IMR-90 (cell line): ENCODE measurements around the gene SOX6. TPM values are rescaled to one million over a fixed set of nuclear protein-coding genes. Genes with fewer than 3 reads are reported as not detected.

Source experiments
- ATAC-seq: fragments of 200-7000 bp; cut with Tn5 transposase; 2 replicates; pipeline ENCODE4 v1.9.1; 2020; ENCODE audit warnings: low read depth, mild to moderate bottlenecking, moderate library complexity
- BruUV-seq: library from RNA; stranded (reverse); fragments of 400-500 nt; replicated peaks from 2 replicates; lab custom pipeline; 2021; lab: Mats Ljungman, UMichigan
- CTCF ChIA-PET: fragments of 300-600 bp; formaldehyde crosslinking; extraction: SDS; loops from one replicate; lab custom pipeline; 2021; ENCODE audit warnings: antibody characterized with exemption; lab: Yijun Ruan, JAX
- POLR2A ChIA-PET: fragments of 300-600 bp; sonication (Branson Sonifier 250); formaldehyde crosslinking; loops from one replicate; lab custom pipeline; 2022; ENCODE audit warnings: antibody characterized with exemption; ENCODE audit not compliant: unreplicated experiment; lab: Charles Lee
- DNase-seq: peaks from one replicate; pipeline ENCODE4 v3.0.0; 2013
- H2AFZ ChIP-seq: replicated peaks from 2 replicates; pipeline ENCODE3; 2013; ENCODE audit warnings: low read length, mild to moderate bottlenecking; ENCODE audit not compliant: poor library complexity
- H2AK5ac ChIP-seq: 2 replicates; pipeline ENCODE4 v1.6.1; 2013; ENCODE audit warnings: low read depth, low read length, inconsistent platforms
- H2AK9ac ChIP-seq: replicated peaks from 2 replicates; pipeline ENCODE3; 2013; ENCODE audit warnings: mild to moderate bottlenecking, low read depth, low read length, moderate library complexity; ENCODE audit not compliant: poor library complexity
- H2BK120ac ChIP-seq: 2 replicates; pipeline ENCODE4 v1.6.1; 2013; ENCODE audit warnings: low read depth, low read length, inconsistent platforms
- H2BK15ac ChIP-seq: 3 replicates; pipeline ENCODE4 v1.6.1; 2013; ENCODE audit warnings: low read depth, low read length, inconsistent platforms
- H2BK20ac ChIP-seq: 2 replicates; pipeline ENCODE4 v1.6.1; 2013; ENCODE audit warnings: low read depth, mild to moderate bottlenecking, inconsistent platforms, low read length, moderate library complexity
- H2BK5ac ChIP-seq: 2 replicates; pipeline ENCODE4 v1.6.1; 2013; ENCODE audit warnings: mild to moderate bottlenecking, low read depth, low read length, inconsistent platforms; ENCODE audit not compliant: poor library complexity, severe bottlenecking
- H3K14ac ChIP-seq: replicated peaks from 2 replicates; pipeline ENCODE4 v1.6.1; 2013; ENCODE audit warnings: low read depth, low read length, inconsistent platforms
- H3K18ac ChIP-seq: 2 replicates; pipeline ENCODE4 v1.6.1; 2013; ENCODE audit warnings: low read depth, low read length, control low read depth
- H3K23ac ChIP-seq: 2 replicates; pipeline ENCODE4 v1.6.1; 2013; ENCODE audit warnings: low read depth, low read length, inconsistent platforms
- H3K27ac ChIP-seq: 2 replicates; pipeline ENCODE4 v1.5.1; 2013; ENCODE audit warnings: mild to moderate bottlenecking, control low read depth, low read length; ENCODE audit not compliant: insufficient read depth
- H3K27me3 ChIP-seq: 2 replicates; pipeline ENCODE4 v1.6.1; 2013; ENCODE audit warnings: low read length; ENCODE audit not compliant: control insufficient read depth, insufficient read depth
- H3K36me3 ChIP-seq: 2 replicates; pipeline ENCODE4 v1.6.1; 2013; ENCODE audit warnings: low read length, mixed read lengths; ENCODE audit not compliant: control insufficient read depth, insufficient read depth
- H3K4ac ChIP-seq: 2 replicates; pipeline ENCODE4 v1.6.1; 2013; ENCODE audit warnings: low read depth, low read length, inconsistent platforms
- H3K4me1 ChIP-seq: 2 replicates; pipeline ENCODE4 v1.6.1; 2013; ENCODE audit warnings: low read length, mixed read lengths; ENCODE audit not compliant: control insufficient read depth, insufficient read depth
- H3K4me2 ChIP-seq: 2 replicates; pipeline ENCODE4 v1.6.1; 2013; ENCODE audit warnings: low read depth, mild to moderate bottlenecking, control low read depth, low read length, moderate library complexity
- H3K4me3 ChIP-seq: 2 replicates; pipeline ENCODE4 v1.5.1; 2013; ENCODE audit warnings: low read depth, mild to moderate bottlenecking, control low read depth, low read length, moderate library complexity; ENCODE audit not compliant: insufficient read depth
- H3K56ac ChIP-seq: 2 replicates; pipeline ENCODE4 v1.6.1; 2013; ENCODE audit warnings: low read length, inconsistent platforms; ENCODE audit not compliant: insufficient read depth; ENCODE audit errors: extremely low read depth
- H3K79me1 ChIP-seq, 2 experiments: 2 replicates each; pipeline ENCODE4 v1.6.1; 2013; ENCODE audit warnings: low read length in 2 of 2, inconsistent platforms in 1 of 2, low read depth in 1 of 2
- H3K9ac ChIP-seq: 2 replicates; pipeline ENCODE4 v1.6.1; 2013; ENCODE audit warnings: low read depth, low read length, control low read depth
- H3K9me1 ChIP-seq: 2 replicates; pipeline ENCODE4 v1.6.1; 2013; ENCODE audit warnings: low read length, inconsistent platforms; ENCODE audit not compliant: insufficient read depth
- H3K9me3 ChIP-seq: 2 replicates; pipeline ENCODE4 v1.6.1; 2013; ENCODE audit warnings: low read length; ENCODE audit not compliant: control insufficient read depth, insufficient read depth
- H4K20me1 ChIP-seq: 2 replicates; pipeline ENCODE4 v1.6.1; 2013; ENCODE audit warnings: low read length, inconsistent platforms; ENCODE audit not compliant: insufficient read depth
- H4K5ac ChIP-seq: 2 replicates; pipeline ENCODE4 v1.6.1; 2013; ENCODE audit warnings: mild to moderate bottlenecking, low read depth, low read length, control low read depth
- H4K8ac ChIP-seq, 2 experiments: 2 replicates each; pipeline ENCODE4 v1.6.1; 2013; ENCODE audit warnings: low read depth in 2 of 2, low read length in 2 of 2, control low read depth in 1 of 2, inconsistent platforms in 1 of 2
- H4K91ac ChIP-seq: 2 replicates; pipeline ENCODE4 v1.6.1; 2013; ENCODE audit warnings: low read depth, low read length, inconsistent platforms; ENCODE audit not compliant: insufficient read depth
- CEBPB ChIP-seq: IDR thresholded peaks from 2 replicates; pipeline ENCODE4 v1.6.1; 2012; ENCODE audit warnings: low read depth, low read length, improper control_type of control experiment
- FOS ChIP-seq: fragments of 150-350 bp; IDR thresholded peaks from 2 replicates; pipeline ENCODE4 v1.6.1; 2016; ENCODE audit warnings: low read depth, low read length
- MAFK ChIP-seq: IDR thresholded peaks from 2 replicates; pipeline ENCODE4 v1.6.1; 2012; ENCODE audit warnings: low read depth, low read length, improper control_type of control experiment
- MXI1 ChIP-seq: IDR thresholded peaks from 2 replicates; pipeline ENCODE4 v1.6.1; 2012; ENCODE audit warnings: low read depth, mild to moderate bottlenecking, low read length, moderate library complexity, borderline replicate concordance
- NFE2L2 ChIP-seq: fragments of 150-350 bp; IDR thresholded peaks from 2 replicates; pipeline ENCODE4 v1.6.1; 2016; ENCODE audit warnings: low read depth, mild to moderate bottlenecking, low read length
- POLR2A ChIP-seq: IDR thresholded peaks from 2 replicates; pipeline ENCODE4 v1.6.1; 2012; ENCODE audit warnings: mild to moderate bottlenecking, low read depth, low read length
- RAD21 ChIP-seq: IDR thresholded peaks from 2 replicates; pipeline ENCODE4 v1.6.1; 2012; ENCODE audit warnings: low read length, improper control_type of control experiment
- RCOR1 ChIP-seq: IDR thresholded peaks from 2 replicates; pipeline ENCODE4 v1.6.1; 2012; ENCODE audit warnings: mild to moderate bottlenecking, low read length, improper control_type of control experiment; ENCODE audit not compliant: insufficient replicate concordance
- RFX5 ChIP-seq: IDR thresholded peaks from 2 replicates; pipeline ENCODE4 v1.8.0; 2012; ENCODE audit warnings: low read depth, mild to moderate bottlenecking, low read length, moderate library complexity
- SMC3 ChIP-seq: fragments of 150-350 bp; IDR thresholded peaks from 2 replicates; pipeline ENCODE4 v1.6.1; 2016; ENCODE audit warnings: low read depth, mild to moderate bottlenecking, antibody characterized with exemption, low read length, moderate library complexity
- WGBS, 2 experiments: methylation state at CpG; one replicate each; pipeline versions ENCODE4 v1.1.5 to v1.1.7; 2013; ENCODE audit warnings: missing lambda C conversion rate in 2 of 2; ENCODE audit not compliant: insufficient read length in 1 of 2; ENCODE audit errors: extremely low coverage in 2 of 2; 5-methylcytosine and 5-hydroxymethylcytosine counted together
- dilution Hi-C: fragments of 300-500 bp; cut with HindIII; formaldehyde crosslinking; loops from one replicate; pipeline ENCODE4 v1.14.3; 2018; ENCODE audit warnings: low sequenced_read_pairs; ENCODE audit not compliant: unreplicated experiment
- in situ Hi-C: fragments of 300-500 bp; cut with MboI; formaldehyde crosslinking; loops from 3 replicates; pipeline ENCODE4 v1.14.3; 2019; ENCODE audit warnings: low sequenced_read_pairs, inconsistent platforms, mixed read lengths
- intact Hi-C: fragments of 100-400 bp; cut with micrococcal nuclease; formaldehyde crosslinking; loops from 2 replicates; pipeline ENCODE4 v1.10.0; 2022
- polyA plus RNA-seq, 3 experiments: library from polyadenylated mRNA; depleted of rRNA; stranded (reverse); fragments of >200 nt; gene quantifications; 2 replicates each; pipeline ENCODE4 v1.2.3, GENCODE V29; 2012; ENCODE audit warnings: low replicate concordance in 1 of 3
- total RNA-seq: library from RNA; depleted of rRNA; stranded (reverse); fragments of >200 nt; gene quantifications from 2 replicates; pipeline ENCODE4 v1.2.3, GENCODE V29; 2012
- TF ChIP-seq, protein P1 (sequence below): fragments of 150-350 bp; IDR thresholded peaks from 2 replicates; pipeline ENCODE4 v1.6.1; 2016; ENCODE audit warnings: low read depth, mild to moderate bottlenecking, low read length, moderate library complexity, borderline replicate concordance
- TF ChIP-seq, protein P2 (sequence below): conservative IDR thresholded peaks from 2 replicates; pipeline ENCODE4 v1.5.1; 2012; ENCODE audit warnings: mild to moderate bottlenecking, low read depth, low read length, improper control_type of control experiment
- TF ChIP-seq, protein P3 (sequence below): fragments of 150-350 bp; IDR thresholded peaks from 2 replicates; pipeline ENCODE4 v1.6.1; 2017; ENCODE audit warnings: mild to moderate bottlenecking, antibody characterized with exemption, low read length, low read depth

The SOX6 gene
- total and polyA plus RNA-seq, 2 of the 4 experiments (the other 2 are of a cell fraction) = 1.7 to 7.7 TPM

DNA sequence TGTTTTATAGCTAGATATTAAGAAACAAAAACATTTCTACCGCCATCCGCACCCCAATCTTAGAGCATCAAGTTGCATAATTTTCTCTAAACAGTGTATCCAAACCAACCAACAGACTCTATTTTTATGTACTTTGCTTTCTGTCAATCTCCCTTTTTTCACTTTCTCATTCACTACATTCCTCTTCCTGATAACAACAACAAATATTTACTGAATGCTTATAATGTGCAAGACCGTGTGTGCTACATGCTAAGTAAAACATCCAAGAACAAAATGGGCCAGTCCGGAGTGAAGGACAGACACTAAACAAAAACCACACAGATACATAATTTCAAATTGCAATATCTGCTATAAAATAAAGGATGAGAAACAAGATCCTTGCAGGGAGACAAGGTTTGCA is 38.6 kb upstream of the SOX6 start:
- no peak overlapping the region for H3K23ac ChIP-seq
- H2BK5ac ChIP-seq = no peak overlapping the region
- H3K4ac ChIP-seq = no peak overlapping the region
- H3K9me1 ChIP-seq = no peaks in the 10 kb centered on the region
- H3K4me2 ChIP-seq = no peak overlapping the region
- no peak overlapping the region for H4K91ac ChIP-seq
- no peaks in the 10 kb centered on the region for H4K20me1 ChIP-seq
- no peak overlapping the region for H3K9ac ChIP-seq
- no peak overlapping the region for H2BK20ac ChIP-seq
- ATAC-seq = no peak
- no peaks in the 10 kb centered on the region for H3K9me3 ChIP-seq
- H2BK120ac ChIP-seq = no peak overlapping the region
- no peak for DNase-seq
- TF ChIP-seq, protein P1, sequence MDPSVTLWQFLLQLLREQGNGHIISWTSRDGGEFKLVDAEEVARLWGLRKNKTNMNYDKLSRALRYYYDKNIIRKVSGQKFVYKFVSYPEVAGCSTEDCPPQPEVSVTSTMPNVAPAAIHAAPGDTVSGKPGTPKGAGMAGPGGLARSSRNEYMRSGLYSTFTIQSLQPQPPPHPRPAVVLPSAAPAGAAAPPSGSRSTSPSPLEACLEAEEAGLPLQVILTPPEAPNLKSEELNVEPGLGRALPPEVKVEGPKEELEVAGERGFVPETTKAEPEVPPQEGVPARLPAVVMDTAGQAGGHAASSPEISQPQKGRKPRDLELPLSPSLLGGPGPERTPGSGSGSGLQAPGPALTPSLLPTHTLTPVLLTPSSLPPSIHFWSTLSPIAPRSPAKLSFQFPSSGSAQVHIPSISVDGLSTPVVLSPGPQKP = no peak
- TF ChIP-seq NFE2L2 (no peak), POLR2A (no peak), RCOR1 (no peak), MXI1 (no peak), SMC3 (no peak), MAFK (no peak), RAD21 (no peak), RFX5 (no peak), FOS (no peak), CEBPB (no peak)
- TF ChIP-seq, protein P2, sequence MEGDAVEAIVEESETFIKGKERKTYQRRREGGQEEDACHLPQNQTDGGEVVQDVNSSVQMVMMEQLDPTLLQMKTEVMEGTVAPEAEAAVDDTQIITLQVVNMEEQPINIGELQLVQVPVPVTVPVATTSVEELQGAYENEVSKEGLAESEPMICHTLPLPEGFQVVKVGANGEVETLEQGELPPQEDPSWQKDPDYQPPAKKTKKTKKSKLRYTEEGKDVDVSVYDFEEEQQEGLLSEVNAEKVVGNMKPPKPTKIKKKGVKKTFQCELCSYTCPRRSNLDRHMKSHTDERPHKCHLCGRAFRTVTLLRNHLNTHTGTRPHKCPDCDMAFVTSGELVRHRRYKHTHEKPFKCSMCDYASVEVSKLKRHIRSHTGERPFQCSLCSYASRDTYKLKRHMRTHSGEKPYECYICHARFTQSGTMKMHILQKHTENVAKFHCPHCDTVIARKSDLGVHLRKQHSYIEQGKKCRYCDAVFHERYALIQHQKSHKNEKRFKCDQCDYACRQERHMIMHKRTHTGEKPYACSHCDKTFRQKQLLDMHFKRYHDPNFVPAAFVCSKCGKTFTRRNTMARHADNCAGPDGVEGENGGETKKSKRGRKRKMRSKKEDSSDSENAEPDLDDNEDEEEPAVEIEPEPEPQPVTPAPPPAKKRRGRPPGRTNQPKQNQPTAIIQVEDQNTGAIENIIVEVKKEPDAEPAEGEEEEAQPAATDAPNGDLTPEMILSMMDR = no peak
- TF ChIP-seq, protein P3, sequence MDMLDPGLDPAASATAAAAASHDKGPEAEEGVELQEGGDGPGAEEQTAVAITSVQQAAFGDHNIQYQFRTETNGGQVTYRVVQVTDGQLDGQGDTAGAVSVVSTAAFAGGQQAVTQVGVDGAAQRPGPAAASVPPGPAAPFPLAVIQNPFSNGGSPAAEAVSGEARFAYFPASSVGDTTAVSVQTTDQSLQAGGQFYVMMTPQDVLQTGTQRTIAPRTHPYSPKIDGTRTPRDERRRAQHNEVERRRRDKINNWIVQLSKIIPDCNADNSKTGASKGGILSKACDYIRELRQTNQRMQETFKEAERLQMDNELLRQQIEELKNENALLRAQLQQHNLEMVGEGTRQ = no peak
- H4K5ac ChIP-seq = no peak overlapping the region
- no peak overlapping the region for H3K27ac ChIP-seq
- no TSS peak for BruUV-seq
- H3K4me3 ChIP-seq = no peak overlapping the region
- H4K8ac ChIP-seq = no peak overlapping the region
- intact Hi-C loops (no loop called here), in situ Hi-C loops (no loop called here), dilution Hi-C loops (no loop called here)
- H3K27me3 ChIP-seq = no peaks in the 10 kb centered on the region
- no peak overlapping the region for H2AK5ac ChIP-seq
- POLR2A ChIA-PET = no interaction called here
- H3K56ac ChIP-seq = no peak overlapping the region
- no peaks in the 10 kb centered on the region; a peak in 1 of 4 replicates for H3K79me1 ChIP-seq
- CTCF ChIA-PET = no interaction called here
- H3K18ac ChIP-seq = peak overlapping the region; percentile 19; the same call in 1 of the 2 replicates
- H3K36me3 ChIP-seq = no peaks in the 10 kb centered on the region
- no peak overlapping the region for H3K14ac ChIP-seq
- no CpG with 5 or more reads among the region's 4 CpGs for WGBS, 2 experiments
- H2AK9ac ChIP-seq = no peak overlapping the region
- H2AFZ ChIP-seq = no peak overlapping the region
- peaks cover 2% of the 10 kb centered on the region; the same call in 1 of the 2 replicates for H3K4me1 ChIP-seq
- H2BK15ac ChIP-seq = no peak overlapping the region
